Activated B cell treated with CpG ODN at 0.5 μM for 24 hours (primary cell): ENCODE results near the gene MAP4K1. TPM values are rescaled to one million over a fixed set of nuclear protein-coding genes. Genes with fewer than 3 reads are reported as not detected.

ENCODE experiments used
- ATAC-seq: fragments of 200-7000 bp; cut with Tn5 transposase; one replicate; pipeline ENCODE4 v1.10.0; 2021; ENCODE audit warnings: low read depth, mild to moderate bottlenecking, moderate library complexity
- CTCF ChIA-PET: fragments of 350-600 bp; sonication (Branson Sonifier 250); formaldehyde crosslinking; loops from one replicate; lab custom pipeline; 2021; ENCODE audit warnings: antibody characterized with exemption; lab: Charles Lee
- POLR2A ChIA-PET: fragments of 350-600 bp; sonication (Branson Sonifier 250); formaldehyde crosslinking; loops from one replicate; lab custom pipeline; 2021; ENCODE audit warnings: antibody characterized with exemption; lab: Charles Lee
- DNase-seq: peaks from one replicate; pipeline ENCODE4 v3.0.0; 2022
- H3K27ac Mint-ChIP-seq: one replicate; pipeline ENCODE4 v1.8.0; 2020; ENCODE audit warnings: mixed read lengths
- H3K27me3 Mint-ChIP-seq: one replicate; pipeline ENCODE4 v1.8.0; 2021; ENCODE audit warnings: mixed read lengths
- H3K36me3 Mint-ChIP-seq: one replicate; pipeline ENCODE4 v1.8.0; 2021; ENCODE audit warnings: low read depth, mixed read lengths
- H3K4me1 Mint-ChIP-seq: one replicate; pipeline ENCODE4 v1.8.0; 2021; ENCODE audit warnings: mixed read lengths
- H3K4me3 Mint-ChIP-seq: one replicate; pipeline ENCODE4 v1.8.0; 2020; ENCODE audit warnings: mild to moderate bottlenecking, mixed read lengths
- H3K9me3 Mint-ChIP-seq: one replicate; pipeline ENCODE4 v1.8.0; 2020; ENCODE audit warnings: mixed read lengths
- CTCF ChIP-seq: fragments of 200-600 bp; IDR thresholded peaks from one replicate; pipeline ENCODE4 v1.8.0; 2022; ENCODE audit warnings: antibody characterized with exemption, mild to moderate bottlenecking
- intact Hi-C: fragments of 100-400 bp; cut with micrococcal nuclease; formaldehyde crosslinking; loops from one replicate; pipeline ENCODE4 v1.15.1; 2024
- total RNA-seq: library from RNA; stranded (reverse); gene quantifications from 2 replicates; pipeline ENCODE4 v1.2.3, GENCODE V29; 2022

The MAP4K1 gene
- total RNA-seq, 1 donor from 2014 or later: 379 TPM

GRCh38 chr19:38650911-38651584 is 33.3 kb upstream of the MAP4K1 start:
- ChIA-PET CTCF (no interaction called here), POLR2A (interaction anchor here (4.2 kb wide), 1 partner anchor 17 kb away, joined by 21 read pairs; no protein-coding TSS in a partner anchor)
- H3K27ac Mint-ChIP-seq: peak overlapping the region; percentile 46
- intact Hi-C loops: no loop called here
- H3K4me1 Mint-ChIP-seq: peaks cover 66% of the 10 kb centered on the region
- ATAC-seq: no peak
- peaks cover 29% of the 10 kb centered on the region for H3K36me3 Mint-ChIP-seq
- no peaks in the 10 kb centered on the region for H3K27me3 Mint-ChIP-seq
- no peaks in the 10 kb centered on the region for H3K9me3 Mint-ChIP-seq
- TF ChIP-seq CTCF: no peak
- no peak for DNase-seq
- H3K4me3 Mint-ChIP-seq: no peak overlapping the region

- Mint-ChIP-seq H3K4me1 (peaks cover 59% of the 10 kb centered on the region), H3K27me3 (no peaks in the 10 kb centered on the region), H3K4me3 (peak overlapping the region; percentile 95), H3K27ac (no peak overlapping the region), H3K36me3 (peaks cover 25% of the 10 kb centered on the region), H3K9me3 (no peaks in the 10 kb centered on the region)
- intact Hi-C loops: no loop called here
- TF ChIP-seq CTCF: no peak
- DNase-seq: no peak
- POLR2A ChIA-PET: interaction anchor here (4.2 kb wide), 1 partner anchor 18 kb away, joined by 21 read pairs; no protein-coding TSS in a partner anchor
- no peak for ATAC-seq
- CTCF ChIA-PET: no interaction called here
Measured at GRCh38 chr19:38650172-38650775, 32.5 kb upstream of the MAP4K1 start.

GRCh38 chr19:38649305-38650171 is 31.8 kb upstream of the MAP4K1 start:
- Mint-ChIP-seq H3K27me3 (no peaks in the 10 kb centered on the region), H3K4me3 (peak overlapping the region; percentile 95), H3K27ac (peak overlapping the region; percentile 47), H3K4me1 (peaks cover 54% of the 10 kb centered on the region), H3K36me3 (peaks cover 21% of the 10 kb centered on the region), H3K9me3 (no peaks in the 10 kb centered on the region)
- ChIA-PET POLR2A (interaction anchor here (0.9 to 4.2 kb wide), 4 partner anchors 18 to 281 kb away, joined by 3 to 21 read pairs (median 6); partner anchors contain the start of genes MRPS12 and SARS2), CTCF (interaction anchor here (1.0 kb wide), 1 partner anchor 13 kb away, joined by 3 read pairs; no protein-coding TSS in a partner anchor)
- intact Hi-C loops: loop anchor here (2.0 to 5.0 kb wide), 2 partner anchors 17 to 33 kb away; no protein-coding TSS in a partner anchor
- no peak for TF ChIP-seq CTCF
- DNase-seq (no peak), ATAC-seq (no peak)

GRCh38 chr19:38648769-38649304 is 31.1 kb upstream of the MAP4K1 start:
- no peak for TF ChIP-seq CTCF

More at GRCh38 chr19:38648769-38649304, 31.1 kb upstream of the MAP4K1 start:
- Mint-ChIP-seq H3K9me3 (no peaks in the 10 kb centered on the region), H3K4me3 (peak overlapping the region; percentile 95), H3K36me3 (peaks cover 18% of the 10 kb centered on the region), H3K27ac (peak overlapping the region; percentile 37), H3K4me1 (peaks cover 52% of the 10 kb centered on the region), H3K27me3 (no peaks in the 10 kb centered on the region)
- DNase-seq: no peak
- ChIA-PET POLR2A (interaction anchor here (0.9 to 4.2 kb wide), 6 partner anchors 19 to 763 kb away, joined by 3 to 21 read pairs (median 5); partner anchors contain the start of genes MRPS12, PLEKHG2 and SARS2), CTCF (interaction anchor here (1.0 kb wide), 1 partner anchor 12 kb away, joined by 3 read pairs; no protein-coding TSS in a partner anchor)
- intact Hi-C loops: loop anchor here (2.0 to 5.0 kb wide), 2 partner anchors 18 to 33 kb away; no protein-coding TSS in a partner anchor
- ATAC-seq: no peak
